GM08714 (cell line): Measurements from ENCODE around the gene AOC2.
"Not testable (repeated sequence)": the region's sequence is repeated elsewhere in the genome, so short reads cannot be mapped to it uniquely, and the experiment has no call there.

ENCODE experiments used
- H3K4me3 ChIP-seq: fragments of 200-500 bp; sonication (Bioruptor generic); 2 replicates; pipeline ENCODE4 v1.5.1; 2014; ENCODE audit warnings: mild to moderate bottlenecking, low read length, inconsistent platforms
- ZNF274 ChIP-seq: IDR thresholded peaks from 2 replicates; pipeline ENCODE4 v1.6.1; 2012; ENCODE audit warnings: mild to moderate bottlenecking, low read depth, low read length

Gene AOC2

DNA sequence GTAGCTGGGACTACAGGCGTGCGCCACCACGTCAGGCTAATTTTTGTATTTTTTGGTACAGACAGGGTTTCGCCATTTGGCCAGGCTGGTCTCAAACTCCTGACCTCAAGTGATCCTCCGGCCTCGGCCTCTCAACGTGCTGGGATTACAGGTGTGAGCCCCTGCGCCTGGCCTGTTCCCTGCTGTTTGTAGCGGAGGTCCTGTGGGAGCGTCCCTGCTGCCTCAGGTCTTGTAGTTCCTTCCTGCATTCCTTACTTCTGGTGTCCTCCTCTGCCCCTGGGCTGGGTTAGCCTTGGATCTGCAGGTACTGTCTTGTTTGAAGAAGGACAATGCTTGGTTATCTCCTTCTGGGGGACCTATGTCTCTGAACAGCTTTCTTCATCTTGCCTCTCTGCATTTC is 32.7 kb downstream of the AOC2 start:
- TF ChIP-seq ZNF274, result no peak
- no peak overlapping the region for H3K4me3 ChIP-seq

DNA sequence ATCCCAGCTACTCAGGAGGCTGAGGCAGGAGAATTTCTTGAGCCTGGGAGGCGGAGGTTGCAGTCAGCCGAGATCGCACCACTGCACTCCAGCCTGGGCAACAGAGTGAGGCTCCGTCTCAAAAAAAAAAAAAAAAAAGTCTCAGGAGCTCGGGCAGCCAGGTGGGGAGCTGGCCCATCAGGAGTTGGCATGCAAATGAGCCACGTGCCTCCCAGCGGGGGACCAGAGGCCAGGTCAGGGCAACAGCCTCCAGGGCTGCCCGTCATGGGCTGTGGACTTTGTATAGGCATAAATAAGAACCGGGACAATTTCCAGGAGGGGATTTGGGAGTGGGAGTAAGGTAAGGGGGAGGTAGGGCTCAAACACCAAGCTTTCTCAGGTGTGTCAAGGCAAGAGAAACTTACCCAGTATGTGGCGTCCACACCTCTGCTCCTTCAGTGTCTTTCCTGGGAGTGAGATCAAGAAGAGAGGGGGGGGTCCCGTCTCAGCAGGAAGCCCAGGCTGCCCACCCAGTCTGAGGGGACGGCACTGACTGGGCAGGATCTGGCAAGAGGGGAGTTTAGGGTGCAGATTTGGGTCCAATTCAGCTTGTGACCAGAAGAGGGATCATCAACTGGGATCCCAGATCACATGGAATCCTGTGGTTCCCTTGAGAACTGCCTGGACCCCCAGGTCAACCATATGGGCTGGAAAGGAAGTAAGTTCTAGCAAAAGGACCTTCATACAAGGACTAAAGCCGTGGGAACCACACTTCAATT is 33.9 kb downstream of the AOC2 start:
- H3K4me3 ChIP-seq, result no peak overlapping the region
- no peak for TF ChIP-seq ZNF274

DNA sequence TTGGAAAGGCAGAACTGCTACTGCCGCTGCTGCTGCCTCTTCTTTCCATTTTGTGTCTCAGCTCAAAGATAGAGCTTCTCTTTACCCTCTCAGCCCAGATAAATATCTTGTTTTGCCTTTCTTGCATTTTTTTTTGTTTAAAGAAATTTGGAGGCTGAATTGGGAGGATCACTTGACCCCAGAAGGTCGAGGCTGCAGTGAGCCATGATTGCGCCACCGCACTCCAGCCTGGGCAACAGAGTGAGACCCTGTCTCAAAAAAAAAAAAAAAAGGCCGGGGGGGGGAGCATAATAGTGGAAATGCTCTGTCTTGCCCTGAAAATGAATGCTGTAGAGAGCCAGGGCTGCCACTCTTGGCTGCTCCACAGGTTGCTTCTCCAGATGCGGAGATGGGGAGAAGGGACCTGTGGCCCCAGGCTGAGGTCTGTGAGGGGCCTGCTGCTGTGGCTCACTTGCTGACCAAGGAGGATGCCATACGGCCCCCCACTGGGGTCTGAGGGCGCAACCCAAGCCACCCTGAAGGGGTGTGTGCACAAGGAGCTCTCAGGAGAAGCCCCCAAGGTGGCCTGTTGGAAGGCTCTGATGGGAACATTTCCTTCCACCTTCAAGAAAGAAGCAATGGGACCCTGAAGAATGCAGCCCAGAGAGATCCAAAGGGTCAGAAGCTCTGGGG is 34.7 kb downstream of the AOC2 start:
- TF ChIP-seq ZNF274, result no peak
- no peak overlapping the region for H3K4me3 ChIP-seq

DNA sequence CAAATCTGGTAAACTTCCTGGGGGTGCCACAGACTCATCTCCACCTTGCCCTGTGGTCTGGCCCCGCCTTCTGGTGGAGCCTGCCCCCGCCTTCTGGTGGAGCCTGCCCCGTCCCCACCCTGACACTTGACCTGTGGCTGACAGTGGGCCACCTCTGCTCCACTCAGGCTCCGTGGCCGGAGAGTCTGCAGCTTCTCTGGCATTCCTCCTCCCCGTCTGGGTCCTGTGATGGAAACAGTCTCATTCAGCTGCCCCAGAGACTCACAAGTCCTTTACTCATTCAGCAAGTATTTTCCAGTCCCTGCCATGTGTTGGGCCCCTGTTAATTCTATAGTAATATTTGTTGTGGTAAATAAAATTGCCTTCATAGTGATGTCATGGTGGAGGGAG is 35.2 kb downstream of the AOC2 start:
- no peak overlapping the region for H3K4me3 ChIP-seq
- no peak for TF ChIP-seq ZNF274

DNA sequence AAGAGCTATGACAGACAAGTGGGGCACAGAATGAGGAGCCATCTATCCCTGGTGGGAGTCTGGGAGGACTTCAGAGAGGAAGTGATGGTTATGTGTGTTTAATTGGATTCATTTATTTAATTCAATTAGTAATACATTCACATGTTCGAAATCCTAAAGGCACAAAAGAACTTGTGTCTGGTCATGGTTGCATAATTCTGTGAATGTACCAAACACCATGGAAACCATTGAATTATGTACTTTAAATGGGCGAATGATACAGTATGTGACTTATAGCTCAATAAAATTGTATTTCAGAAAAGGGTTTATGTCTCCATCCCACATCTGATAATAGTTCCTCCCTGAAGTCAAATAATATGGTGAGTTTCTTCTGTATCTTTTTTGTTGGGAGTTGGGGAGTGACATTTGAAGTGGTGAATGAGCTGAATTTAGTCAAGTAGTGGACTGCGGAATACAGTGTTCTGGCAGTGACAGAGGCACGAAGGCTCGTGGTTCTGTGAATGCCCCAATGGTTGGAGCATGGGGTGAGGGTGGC is 36.5 kb downstream of the AOC2 start:
- no peak overlapping the region for H3K4me3 ChIP-seq
- TF ChIP-seq ZNF274, result no peak

DNA sequence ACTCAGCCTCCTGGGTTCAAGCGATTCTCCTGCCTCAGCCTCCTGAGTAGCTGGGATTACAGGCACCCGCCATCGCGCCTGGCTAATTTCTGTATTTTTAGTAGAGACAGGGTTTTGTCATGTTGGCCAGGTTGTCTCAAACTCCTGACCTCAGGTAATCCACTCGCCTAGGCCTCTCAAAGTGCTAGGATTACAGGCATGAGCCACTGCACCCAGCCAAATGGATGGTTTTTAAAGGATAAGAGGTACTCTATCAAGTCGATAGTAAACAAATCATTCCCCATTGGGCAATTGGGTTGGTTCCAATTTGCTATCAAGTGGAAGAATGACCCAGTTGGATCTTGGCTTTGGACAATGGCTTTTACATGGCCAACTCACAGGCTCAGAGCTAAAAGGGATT is 37.3 kb downstream of the AOC2 start:
- not testable (repeated sequence) for H3K4me3 ChIP-seq

DNA sequence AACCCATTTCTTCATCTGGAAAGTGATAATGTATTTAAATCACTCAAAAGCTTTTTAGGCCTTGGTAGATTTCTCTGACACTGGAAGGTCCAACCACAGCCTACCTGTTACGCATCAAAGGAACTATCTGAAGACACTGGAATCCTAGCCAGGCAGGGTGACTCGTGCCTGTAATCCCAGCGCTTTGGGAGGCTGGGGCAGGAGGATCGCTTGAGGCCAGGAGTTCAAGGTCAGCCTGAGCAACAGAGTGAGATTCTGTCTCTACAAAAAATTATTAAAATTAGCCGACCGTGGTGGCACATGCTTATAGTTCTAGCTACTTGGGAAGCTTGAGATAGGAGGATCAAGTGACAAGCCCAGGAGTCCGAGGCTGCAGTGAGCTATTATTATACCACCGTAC is 37.8 kb downstream of the AOC2 start:
- no peak for TF ChIP-seq ZNF274

DNA sequence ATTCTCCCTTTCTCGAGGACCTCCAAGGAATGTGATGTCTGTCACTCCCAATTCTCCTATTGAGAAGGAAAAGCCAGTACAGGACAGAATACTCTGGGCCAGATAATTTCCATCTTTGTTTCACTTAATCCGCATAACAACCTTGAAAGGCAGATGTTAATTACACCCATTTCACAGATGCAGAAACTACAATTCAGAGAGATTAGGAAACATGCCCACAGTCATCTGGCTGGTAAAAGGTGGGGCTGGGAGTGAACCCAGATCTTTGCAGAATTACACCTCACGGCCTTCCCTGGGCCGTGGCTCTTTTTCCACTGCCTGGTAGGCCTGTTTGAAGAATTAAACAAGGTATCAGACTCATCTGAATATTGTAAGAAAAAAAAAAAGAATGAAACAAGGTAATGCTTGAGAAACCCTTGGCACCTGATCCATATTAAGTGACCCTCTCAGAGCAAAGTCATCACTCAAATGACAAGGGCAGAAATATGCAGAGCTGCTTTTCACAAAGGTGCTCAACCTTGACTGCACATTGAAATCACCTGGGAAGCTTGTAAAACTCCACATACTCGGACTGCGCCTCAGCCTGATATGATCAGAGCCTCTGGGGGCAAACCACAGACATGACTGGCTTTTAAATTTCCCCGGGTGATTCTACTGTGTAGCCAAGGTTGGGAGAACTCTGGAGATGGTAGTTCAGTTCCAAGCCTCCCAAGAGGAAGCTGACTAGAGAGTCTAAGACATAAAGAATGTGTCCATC is 39.6 kb downstream of the AOC2 start:
- TF ChIP-seq ZNF274, result no peak
- H3K4me3 ChIP-seq, result no peak overlapping the region

More for the DNA sequence above, 37.8 kb downstream of the AOC2 start:
- no peak overlapping the region for H3K4me3 ChIP-seq

DNA sequence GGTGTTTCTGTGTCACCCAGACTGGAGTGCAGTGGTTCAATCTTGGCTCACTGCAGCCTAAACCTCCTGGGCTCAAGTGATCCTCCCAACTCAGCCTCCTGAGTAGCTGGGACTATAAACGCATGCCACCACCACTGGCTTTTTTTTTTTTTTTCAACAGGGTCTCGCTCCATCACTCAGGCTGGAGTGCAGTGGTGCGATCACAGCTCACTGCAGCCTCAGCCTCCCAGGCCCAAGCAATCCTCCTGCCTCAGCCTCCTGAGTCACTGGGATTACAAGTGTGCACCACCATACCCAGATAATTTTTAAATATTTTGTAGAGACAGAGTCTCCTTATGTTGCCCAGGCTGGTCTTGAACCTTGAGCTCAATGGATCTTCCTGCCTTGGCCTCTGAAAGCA is 41.4 kb downstream of the AOC2 start:
- not testable (repeated sequence) for H3K4me3 ChIP-seq

DNA sequence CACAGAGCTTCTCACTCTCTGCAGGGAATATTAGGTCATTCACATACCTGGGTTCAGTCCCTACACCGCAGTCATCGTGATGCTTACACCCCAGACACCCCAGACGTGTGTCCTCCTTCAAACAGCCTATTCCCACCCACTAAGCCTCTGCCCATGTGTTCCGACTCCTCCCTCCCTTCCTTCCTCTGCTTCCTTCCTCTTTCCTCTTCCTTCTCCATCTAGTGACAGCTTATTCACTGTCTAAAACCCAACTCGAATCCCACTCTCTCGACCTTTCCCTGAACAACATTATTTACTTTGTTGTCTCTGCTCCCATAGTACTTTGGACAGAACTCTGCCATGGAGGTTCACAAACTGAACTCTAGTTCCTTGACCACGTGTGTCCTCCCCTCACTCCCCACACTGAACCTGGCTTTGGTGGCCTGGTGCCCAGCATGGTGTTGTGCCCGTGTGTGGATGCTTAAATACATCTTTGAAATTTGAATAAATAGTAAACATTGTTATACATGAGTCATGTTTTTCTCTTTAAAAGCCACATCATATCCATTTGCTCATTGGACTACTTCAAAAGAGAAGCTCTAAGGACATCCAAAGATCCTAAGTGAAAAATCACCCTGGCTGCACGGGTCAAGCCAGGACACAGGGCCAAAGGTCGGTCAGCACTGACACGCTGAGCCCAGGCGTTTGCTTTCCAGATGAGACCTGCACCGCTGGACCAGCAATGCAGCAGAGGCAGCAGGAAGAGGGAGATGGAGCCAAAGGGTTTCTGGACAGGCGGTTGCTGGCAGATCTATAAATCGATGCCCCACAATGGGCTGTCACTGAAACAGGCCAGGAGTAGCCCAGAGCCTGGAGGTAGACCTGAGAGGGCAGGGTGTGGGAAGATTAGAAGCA is 42.1 kb downstream of the AOC2 start:
- no peak overlapping the region for H3K4me3 ChIP-seq
- no peak for TF ChIP-seq ZNF274

DNA sequence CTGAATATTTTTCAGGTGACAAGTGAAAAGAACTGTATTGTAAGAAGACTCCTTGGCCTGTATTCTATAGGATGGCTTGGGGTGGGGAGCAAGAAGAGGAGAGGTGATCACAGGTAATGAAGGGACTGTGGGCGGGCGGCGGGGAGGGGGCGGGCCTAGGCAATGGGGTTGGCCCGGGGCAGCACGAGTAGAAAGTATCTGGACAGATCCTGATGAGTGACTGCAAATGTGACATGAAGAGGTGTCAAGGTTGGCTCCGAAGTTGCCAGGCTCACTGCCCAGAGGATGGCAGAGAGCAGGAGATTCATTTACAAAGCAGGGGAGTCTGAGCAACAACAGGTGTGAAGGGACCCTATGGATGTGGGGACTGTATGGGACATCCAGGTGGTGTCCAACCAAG is 45.4 kb downstream of the AOC2 start:
- TF ChIP-seq ZNF274, result no peak
- H3K4me3 ChIP-seq, result no peak overlapping the region

DNA sequence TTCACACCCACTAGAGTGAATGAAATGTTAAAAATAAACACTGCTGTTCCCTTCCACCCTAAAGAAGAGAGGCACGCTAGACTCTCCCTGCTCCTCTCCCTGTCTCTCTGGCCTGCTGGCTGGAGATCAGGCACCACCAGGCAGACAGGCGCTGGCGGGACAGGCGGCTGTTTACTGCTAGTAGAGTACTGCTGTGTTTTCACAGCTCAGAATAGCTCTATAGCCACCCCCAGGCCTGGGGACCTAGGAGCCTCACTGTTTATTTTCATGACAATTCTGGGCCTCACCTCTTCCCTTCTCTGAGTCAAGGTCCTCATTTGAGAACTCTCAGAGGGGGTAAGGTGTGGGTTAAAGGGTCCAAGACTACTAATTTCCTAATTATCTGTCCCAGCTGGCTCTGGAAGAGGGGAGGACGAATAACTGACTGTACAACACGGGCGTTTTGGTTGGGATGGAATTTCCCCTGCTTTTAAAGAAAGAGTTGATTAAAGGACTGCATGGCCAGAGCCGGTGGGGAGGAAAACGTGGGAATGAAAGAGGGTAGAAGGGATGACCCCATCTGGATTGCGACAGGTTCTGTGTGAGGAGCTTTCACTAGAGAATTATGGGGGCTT is 47.3 kb downstream of the AOC2 start:
- no peak overlapping the region for H3K4me3 ChIP-seq
- TF ChIP-seq ZNF274, result no peak

DNA sequence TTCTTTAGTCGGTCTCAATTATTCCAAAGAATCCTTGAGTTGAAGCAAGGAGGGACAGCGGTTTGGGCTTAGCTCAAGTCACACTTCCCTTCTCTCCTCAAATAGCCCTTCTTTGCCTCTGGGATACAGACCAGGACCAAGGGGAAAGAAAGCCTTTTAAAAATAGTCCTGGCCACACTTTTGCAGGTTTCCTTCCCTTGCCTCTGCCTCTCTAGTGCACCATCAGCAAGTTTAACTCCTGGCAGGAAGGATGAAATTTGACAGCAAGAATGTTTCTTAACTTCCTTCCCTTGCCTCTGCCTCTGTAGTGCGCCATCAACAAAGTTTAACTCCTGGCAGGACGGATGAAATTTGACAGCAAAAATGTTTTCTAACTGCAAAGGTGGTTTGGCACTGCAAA is 49.0 kb downstream of the AOC2 start:
- no peak overlapping the region for H3K4me3 ChIP-seq
- no peak for TF ChIP-seq ZNF274
